IPS-20b (cell line): ENCODE results near the gene KCTD14.

Experiments used
- H3K27ac ChIP-seq: one replicate; pipeline ENCODE4 v1.5.1; 2013; ENCODE audit warnings: low read length
- H3K27me3 ChIP-seq: 2 replicates; pipeline ENCODE4 v1.6.1; 2013; ENCODE audit warnings: mild to moderate bottlenecking, low read length, inconsistent platforms; ENCODE audit not compliant: insufficient read depth
- H3K36me3 ChIP-seq: 2 replicates; pipeline ENCODE4 v1.6.1; 2013; ENCODE audit warnings: low read depth, mild to moderate bottlenecking, inconsistent platforms, low read length, moderate library complexity; ENCODE audit not compliant: insufficient read depth
- H3K4me1 ChIP-seq: 2 replicates; pipeline ENCODE4 v1.6.1; 2013; ENCODE audit warnings: mild to moderate bottlenecking, control low read depth, inconsistent platforms, low read length, moderate library complexity; ENCODE audit not compliant: insufficient read depth
- H3K4me3 ChIP-seq: 2 replicates; pipeline ENCODE4 v1.5.1; 2013; ENCODE audit warnings: mild to moderate bottlenecking, low read length, inconsistent platforms
- H3K9ac ChIP-seq: 2 replicates; pipeline ENCODE4 v1.6.1; 2013; ENCODE audit warnings: low read depth, mild to moderate bottlenecking, inconsistent platforms, low read length, moderate library complexity
- H3K9me3 ChIP-seq: 2 replicates; pipeline ENCODE4 v1.6.1; 2013; ENCODE audit warnings: mild to moderate bottlenecking, low read depth, low read length, inconsistent platforms; ENCODE audit not compliant: insufficient read depth

KCTD14 gene

GRCh38 chr11:77981346-77981947, 41.6 kb downstream of the KCTD14 start:
- peaks cover 42% of the 10 kb centered on the region for H3K36me3 ChIP-seq
- no peaks in the 10 kb centered on the region for H3K4me1 ChIP-seq
- H3K4me3 ChIP-seq = no peak overlapping the region
- no peaks in the 10 kb centered on the region for H3K9me3 ChIP-seq
- no peak overlapping the region for H3K27ac ChIP-seq
- H3K9ac ChIP-seq = no peak overlapping the region
- no peaks in the 10 kb centered on the region for H3K27me3 ChIP-seq

GRCh38 chr11:77968337-77968736, 54.7 kb downstream of the KCTD14 start:
- Histone ChIP-seq H3K27ac (no peak overlapping the region), H3K27me3 (no peaks in the 10 kb centered on the region), H3K9me3 (no peaks in the 10 kb centered on the region), H3K4me1 (no peaks in the 10 kb centered on the region), H3K36me3 (no peaks in the 10 kb centered on the region), H3K9ac (no peak overlapping the region), H3K4me3 (no peak overlapping the region)

- no peak overlapping the region for H3K27ac ChIP-seq
- H3K9me3 ChIP-seq = no peaks in the 10 kb centered on the region
- H3K4me3 ChIP-seq = no peak overlapping the region
- H3K36me3 ChIP-seq = no peaks in the 10 kb centered on the region
- no peak overlapping the region for H3K9ac ChIP-seq
- H3K4me1 ChIP-seq = no peaks in the 10 kb centered on the region
- no peaks in the 10 kb centered on the region for H3K27me3 ChIP-seq
Observed at GRCh38 chr11:77967753-77968152, 55.3 kb downstream of the KCTD14 start.

GRCh38 chr11:77967121-77967520, 56.0 kb downstream of the KCTD14 start:
- Histone ChIP-seq H3K36me3 (no peaks in the 10 kb centered on the region), H3K4me1 (no peaks in the 10 kb centered on the region), H3K27me3 (no peaks in the 10 kb centered on the region), H3K9ac (no peak overlapping the region), H3K4me3 (no peak overlapping the region), H3K9me3 (no peaks in the 10 kb centered on the region), H3K27ac (no peak overlapping the region)

GRCh38 chr11:77966338-77966737, 56.7 kb downstream of the KCTD14 start:
- Histone ChIP-seq H3K9me3 (no peaks in the 10 kb centered on the region), H3K4me1 (no peaks in the 10 kb centered on the region), H3K27ac (no peak overlapping the region), H3K9ac (no peak overlapping the region), H3K27me3 (no peaks in the 10 kb centered on the region), H3K36me3 (no peaks in the 10 kb centered on the region), H3K4me3 (no peak overlapping the region)
